HEK293T (cell line): ENCODE data around the gene GPATCH2.

Experiments used
- ELF4 ChIP-seq: fragments of 450-650 bp; IDR thresholded peaks from 2 replicates; pipeline ENCODE4 v1.6.1; 2017; ENCODE audit warnings: antibody characterized with exemption
- FOXA1 ChIP-seq: fragments of 450-650 bp; IDR thresholded peaks from 2 replicates; pipeline ENCODE4 v1.6.1; 2016; ENCODE audit warnings: mild to moderate bottlenecking
- SP1 ChIP-seq: fragments of 450-650 bp; IDR thresholded peaks from 2 replicates; pipeline ENCODE4 v1.6.1; 2017

GRCh38 chr1:217437376-217437775 is 193.5 kb downstream of the GPATCH2 start:
- TF ChIP-seq FOXA1 (no peak), ELF4 (no peak), SP1 (no peak)
